ENCODE data around the gene STRN3.

DNA sequence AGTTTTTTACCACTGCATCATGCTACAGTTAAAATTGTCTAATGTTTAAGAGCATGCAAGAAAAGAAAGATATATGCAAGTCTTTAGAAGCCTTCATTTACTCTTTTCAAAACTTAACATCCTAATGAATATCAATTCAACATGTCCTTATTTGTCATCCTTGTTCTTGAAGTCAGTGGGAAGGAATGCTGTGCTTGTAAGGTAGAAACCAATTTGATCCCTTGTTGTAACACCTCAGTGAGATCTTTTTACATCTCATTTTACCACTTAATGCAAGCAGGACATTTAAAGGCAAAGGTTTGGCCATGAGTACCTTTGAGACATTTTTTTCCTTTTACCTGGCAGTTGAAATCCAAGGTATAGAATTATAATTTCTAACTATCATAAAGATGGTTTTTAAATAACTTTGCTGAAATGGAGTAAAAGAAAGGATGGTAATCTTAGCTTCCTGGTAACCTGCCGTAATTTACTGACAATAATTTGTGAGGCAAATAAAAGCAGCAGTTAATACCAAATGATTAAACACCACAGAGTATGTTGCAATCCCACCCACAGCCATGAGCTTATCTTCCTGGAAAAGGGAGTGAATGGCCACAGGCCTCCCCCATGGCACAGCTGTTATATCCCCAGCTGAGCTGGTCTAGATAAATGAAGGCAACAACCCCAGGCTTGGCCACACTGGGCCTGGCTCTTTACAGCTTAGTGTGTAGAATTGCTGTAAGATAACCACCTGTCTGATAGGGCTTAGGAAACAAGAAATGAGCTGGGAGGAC, 33.2 kb upstream of the STRN3 start:
- TF ChIP-seq, protein P1, sequence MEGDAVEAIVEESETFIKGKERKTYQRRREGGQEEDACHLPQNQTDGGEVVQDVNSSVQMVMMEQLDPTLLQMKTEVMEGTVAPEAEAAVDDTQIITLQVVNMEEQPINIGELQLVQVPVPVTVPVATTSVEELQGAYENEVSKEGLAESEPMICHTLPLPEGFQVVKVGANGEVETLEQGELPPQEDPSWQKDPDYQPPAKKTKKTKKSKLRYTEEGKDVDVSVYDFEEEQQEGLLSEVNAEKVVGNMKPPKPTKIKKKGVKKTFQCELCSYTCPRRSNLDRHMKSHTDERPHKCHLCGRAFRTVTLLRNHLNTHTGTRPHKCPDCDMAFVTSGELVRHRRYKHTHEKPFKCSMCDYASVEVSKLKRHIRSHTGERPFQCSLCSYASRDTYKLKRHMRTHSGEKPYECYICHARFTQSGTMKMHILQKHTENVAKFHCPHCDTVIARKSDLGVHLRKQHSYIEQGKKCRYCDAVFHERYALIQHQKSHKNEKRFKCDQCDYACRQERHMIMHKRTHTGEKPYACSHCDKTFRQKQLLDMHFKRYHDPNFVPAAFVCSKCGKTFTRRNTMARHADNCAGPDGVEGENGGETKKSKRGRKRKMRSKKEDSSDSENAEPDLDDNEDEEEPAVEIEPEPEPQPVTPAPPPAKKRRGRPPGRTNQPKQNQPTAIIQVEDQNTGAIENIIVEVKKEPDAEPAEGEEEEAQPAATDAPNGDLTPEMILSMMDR (IDR thresholded peaks at IDR 0.05) = no peak
- TF ChIP-seq EZH2 (IDR thresholded peaks at IDR 0.05; ENCODE audit: borderline replicate concordance, insufficient read depth, low read depth, low read length, poor library complexity, severe bottlenecking) = no peak

All from B cell (primary cell).